OCI-LY1 (cell line): Measurements from ENCODE around the gene KIF4A.

Source experiments
- EZH2 ChIP-seq: fragments of 200-600 bp; sonication (generic), shearing (Covaris generic); IDR thresholded peaks from 2 replicates; pipeline ENCODE4 v1.8.0; 2017; ENCODE audit warnings: borderline replicate concordance, mixed run types, mild to moderate bottlenecking, antibody characterized with exemption, low read length, moderate library complexity, mixed read lengths
- TF ChIP-seq, protein P1 (sequence below): fragments of 200-600 bp; sonication (generic), shearing (Covaris generic); IDR thresholded peaks from 2 replicates; pipeline ENCODE4 v1.5.1; 2017; ENCODE audit warnings: mild to moderate bottlenecking, antibody characterized with exemption, low read length, moderate library complexity, mixed read lengths

DNA sequence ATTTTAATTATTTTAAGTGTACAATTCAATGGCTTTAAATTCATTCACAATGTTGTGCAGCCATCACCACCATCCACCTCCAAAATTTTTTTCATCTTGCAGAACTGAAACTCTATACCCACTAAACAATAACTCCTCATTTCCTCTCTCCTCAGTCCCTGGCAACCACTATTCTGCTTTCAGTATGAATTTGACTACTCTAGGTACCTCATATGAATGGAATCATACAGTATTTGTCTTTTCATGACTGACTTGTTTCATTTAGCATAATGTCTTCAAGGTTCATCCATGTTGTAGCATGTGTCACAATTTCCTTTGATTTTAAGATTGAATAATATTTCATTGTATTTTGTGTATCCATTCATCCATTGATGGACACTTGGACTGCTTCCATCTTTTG is 46.9 kb downstream of the KIF4A start:
- TF ChIP-seq, protein P1, sequence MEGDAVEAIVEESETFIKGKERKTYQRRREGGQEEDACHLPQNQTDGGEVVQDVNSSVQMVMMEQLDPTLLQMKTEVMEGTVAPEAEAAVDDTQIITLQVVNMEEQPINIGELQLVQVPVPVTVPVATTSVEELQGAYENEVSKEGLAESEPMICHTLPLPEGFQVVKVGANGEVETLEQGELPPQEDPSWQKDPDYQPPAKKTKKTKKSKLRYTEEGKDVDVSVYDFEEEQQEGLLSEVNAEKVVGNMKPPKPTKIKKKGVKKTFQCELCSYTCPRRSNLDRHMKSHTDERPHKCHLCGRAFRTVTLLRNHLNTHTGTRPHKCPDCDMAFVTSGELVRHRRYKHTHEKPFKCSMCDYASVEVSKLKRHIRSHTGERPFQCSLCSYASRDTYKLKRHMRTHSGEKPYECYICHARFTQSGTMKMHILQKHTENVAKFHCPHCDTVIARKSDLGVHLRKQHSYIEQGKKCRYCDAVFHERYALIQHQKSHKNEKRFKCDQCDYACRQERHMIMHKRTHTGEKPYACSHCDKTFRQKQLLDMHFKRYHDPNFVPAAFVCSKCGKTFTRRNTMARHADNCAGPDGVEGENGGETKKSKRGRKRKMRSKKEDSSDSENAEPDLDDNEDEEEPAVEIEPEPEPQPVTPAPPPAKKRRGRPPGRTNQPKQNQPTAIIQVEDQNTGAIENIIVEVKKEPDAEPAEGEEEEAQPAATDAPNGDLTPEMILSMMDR, result no peak
- TF ChIP-seq EZH2, result no peak
